AG20443 (cell line): Measurements from ENCODE around the gene RSF1.

ENCODE experiments used
- DNase-seq: peaks from one replicate; pipeline ENCODE4 v3.0.0; 2012; ENCODE audit warnings: low spot score, mixed read lengths

RSF1 gene

DNA sequence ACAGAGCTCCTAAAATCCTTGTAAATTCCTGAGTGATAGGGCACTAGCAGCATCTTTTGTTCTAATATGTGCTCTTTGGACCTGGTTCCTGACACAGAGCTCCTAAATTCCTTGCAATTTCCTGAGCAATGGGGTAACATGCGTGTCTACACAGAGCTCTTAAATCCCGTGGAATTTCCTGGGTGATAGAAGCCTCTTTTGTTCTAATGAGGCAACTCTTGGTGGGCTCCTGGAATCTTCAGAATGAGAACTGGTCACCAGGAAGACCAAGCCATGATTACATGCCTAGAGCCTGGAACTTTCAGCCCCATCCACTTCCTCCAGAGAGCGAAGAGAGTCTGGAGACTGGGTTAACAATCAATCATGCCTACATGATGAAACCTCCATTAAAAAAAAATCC lies 19.0 kb downstream of the RSF1 start:
- no peak for DNase-seq

GRCh38 chr11:77800449-77800848 lies 20.1 kb downstream of the RSF1 start:
- no peak for DNase-seq

DNA sequence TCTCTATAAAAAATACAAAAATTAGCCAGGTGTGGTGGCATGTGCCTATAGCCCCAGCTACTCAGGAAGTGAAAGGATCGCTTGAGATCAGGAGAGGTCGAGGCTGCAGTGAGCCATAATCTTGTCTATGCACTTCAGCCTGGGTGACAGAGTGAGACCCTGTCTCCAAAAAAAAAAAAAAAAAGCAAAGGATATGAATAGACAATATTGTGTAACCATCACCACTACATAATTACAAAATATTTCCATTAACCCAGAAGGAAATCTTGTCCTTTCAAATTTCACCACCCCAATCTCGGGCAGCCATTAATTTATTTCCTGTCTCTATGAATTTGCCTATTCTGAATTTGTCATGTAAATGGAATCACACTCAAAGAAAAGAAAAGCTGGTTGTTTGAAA lies 21.2 kb downstream of the RSF1 start:
- DNase-seq, result no peak

DNA sequence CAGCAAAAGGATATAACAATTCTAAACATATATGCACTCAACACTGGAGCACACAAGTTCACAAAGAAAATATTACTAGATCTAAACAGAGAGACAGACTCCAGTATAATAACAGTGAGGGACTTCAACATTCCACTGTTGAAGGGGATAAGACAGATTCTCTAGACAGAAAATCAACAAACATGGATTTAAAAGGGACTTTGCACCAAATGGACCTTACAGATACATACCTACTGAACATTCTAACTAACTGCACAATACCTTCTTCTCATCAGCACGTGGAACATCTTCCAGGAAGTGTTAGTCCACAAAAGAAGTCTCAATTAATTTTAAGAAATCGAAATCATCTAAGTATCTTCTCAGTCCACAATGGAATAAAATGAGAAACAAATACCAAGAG lies 26.6 kb downstream of the RSF1 start:
- DNase-seq, result no peak

- DNase-seq, result no peak
Observed at GRCh38 chr11:77791301-77791700, 29.2 kb downstream of the RSF1 start.

DNA sequence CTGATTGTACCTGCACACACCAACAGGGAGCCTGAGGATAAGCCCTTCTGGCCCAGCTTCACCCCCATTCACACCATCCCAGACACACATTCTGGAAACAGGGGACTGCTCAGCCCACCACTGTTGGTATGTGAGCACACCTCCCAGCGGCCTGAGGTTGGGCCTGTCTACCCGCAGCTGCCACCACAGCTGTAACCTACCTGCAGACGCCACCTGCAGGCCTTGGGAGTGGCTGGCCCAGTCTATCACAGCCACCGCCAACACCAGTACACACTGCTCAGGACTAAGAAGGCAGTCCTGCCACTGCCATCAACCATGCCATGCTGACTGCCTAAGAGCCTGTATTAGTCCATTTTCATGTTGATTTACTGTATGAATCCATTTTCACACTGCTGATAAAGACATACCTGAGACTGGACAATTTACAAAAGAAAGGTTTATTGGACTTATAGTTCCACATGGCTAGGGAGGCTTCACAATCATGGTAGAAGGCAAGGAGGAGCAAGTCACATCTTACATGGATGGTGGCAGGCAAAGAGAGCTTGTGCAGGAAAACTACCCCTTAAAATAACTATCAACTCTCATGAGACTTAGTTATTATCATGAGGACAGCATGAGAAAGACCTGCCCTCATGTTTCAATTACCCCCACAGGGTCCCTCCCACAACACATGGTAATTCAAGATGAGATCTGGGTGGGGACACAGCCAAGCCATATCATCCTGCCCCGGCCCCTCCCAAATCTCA lies 30.6 kb downstream of the RSF1 start:
- DNase-seq, result no peak

- DNase-seq, result no peak
Observed at GRCh38 chr11:77789061-77789730, 31.3 kb downstream of the RSF1 start.

GRCh38 chr11:77784572-77784971 lies 36.0 kb downstream of the RSF1 start:
- no peak for DNase-seq

- DNase-seq, result no peak
Observed at GRCh38 chr11:77783025-77783424, 37.5 kb downstream of the RSF1 start.

- DNase-seq, result peak; percentile 22
Observed at GRCh38 chr11:77779935-77780334, 40.6 kb downstream of the RSF1 start.

- DNase-seq, result no peak
Observed at GRCh38 chr11:77778549-77778948, 42.0 kb downstream of the RSF1 start.

DNA sequence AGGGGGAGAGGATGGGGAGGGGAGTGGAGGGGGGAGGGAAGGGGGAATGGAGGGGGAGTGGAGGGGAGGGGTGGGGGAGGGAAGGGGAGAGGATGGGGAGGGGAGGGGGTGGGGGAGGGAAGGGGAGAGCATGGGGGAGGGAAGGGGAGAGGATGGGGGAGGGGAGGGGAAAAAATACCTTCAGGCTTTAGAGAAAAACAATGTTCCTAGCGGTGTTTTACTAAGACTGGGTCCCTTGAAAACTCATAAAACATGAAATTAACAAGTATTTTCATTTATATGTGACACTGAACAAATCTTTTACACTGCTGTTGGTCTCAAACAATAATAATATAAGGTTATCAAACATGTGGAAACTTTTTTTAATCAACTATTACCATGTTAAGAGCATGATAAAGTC lies 42.4 kb downstream of the RSF1 start:
- no peak for DNase-seq

DNA sequence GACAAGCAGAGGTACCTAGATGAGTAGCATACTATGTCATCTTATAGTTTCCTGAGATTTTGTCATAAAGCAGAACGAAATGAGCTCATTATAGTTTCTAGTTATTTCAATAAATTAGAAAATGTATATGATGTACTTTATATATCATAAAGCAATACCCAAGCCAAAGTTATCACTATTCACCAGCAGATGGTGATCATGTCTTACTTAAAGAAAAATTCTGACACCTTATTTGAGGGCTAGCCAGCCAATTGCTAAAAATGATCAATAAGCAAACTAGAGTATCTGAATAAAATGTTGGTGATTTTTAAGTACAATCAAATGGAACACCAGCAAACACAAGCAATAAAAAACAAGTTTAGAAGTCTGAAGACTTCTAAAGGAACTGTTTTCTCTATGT lies 44.1 kb downstream of the RSF1 start:
- no peak for DNase-seq

- no peak for DNase-seq
Observed at GRCh38 chr11:77775936-77776335, 44.6 kb downstream of the RSF1 start.

DNA sequence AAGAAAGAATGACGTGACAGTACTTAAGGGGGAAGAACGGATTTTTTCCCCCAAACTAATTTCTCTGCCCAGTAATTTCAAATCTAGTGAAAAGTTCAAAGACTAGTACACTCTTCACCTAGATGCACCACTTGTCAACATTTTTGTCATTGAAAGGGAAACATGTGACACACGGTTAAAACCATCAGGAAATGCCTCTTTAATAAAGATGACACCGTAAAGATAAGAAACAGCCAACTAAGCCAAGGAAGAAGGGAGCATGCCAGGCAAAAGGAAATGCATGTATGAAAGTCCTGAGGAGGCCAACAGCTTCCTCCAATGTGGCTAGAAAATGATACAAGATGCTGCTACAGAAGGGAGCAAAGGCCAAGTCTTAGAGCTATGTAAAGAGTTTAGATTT lies 49.4 kb downstream of the RSF1 start:
- no peak for DNase-seq

GRCh38 chr11:77770629-77771028 lies 49.9 kb downstream of the RSF1 start:
- DNase-seq, result no peak

DNA sequence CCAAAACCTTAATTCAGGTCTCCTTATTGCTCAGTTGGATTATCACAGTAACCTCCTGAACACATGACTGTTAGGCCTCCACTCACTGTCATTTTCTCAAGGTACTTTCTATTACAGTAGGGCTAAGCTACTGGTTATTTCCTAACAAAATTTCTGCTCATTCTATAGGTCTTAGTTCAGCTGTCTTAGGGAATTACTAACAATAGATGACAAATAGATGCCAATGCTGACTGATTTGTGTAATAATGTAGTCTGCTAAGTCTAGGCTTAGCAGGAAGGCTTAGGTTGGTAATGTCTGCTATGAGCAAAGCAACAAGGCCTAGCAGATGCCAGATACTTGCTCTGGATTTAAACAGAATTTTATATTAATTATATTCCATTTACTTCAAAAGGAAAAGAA lies 58.1 kb downstream of the RSF1 start:
- no peak for DNase-seq

DNA sequence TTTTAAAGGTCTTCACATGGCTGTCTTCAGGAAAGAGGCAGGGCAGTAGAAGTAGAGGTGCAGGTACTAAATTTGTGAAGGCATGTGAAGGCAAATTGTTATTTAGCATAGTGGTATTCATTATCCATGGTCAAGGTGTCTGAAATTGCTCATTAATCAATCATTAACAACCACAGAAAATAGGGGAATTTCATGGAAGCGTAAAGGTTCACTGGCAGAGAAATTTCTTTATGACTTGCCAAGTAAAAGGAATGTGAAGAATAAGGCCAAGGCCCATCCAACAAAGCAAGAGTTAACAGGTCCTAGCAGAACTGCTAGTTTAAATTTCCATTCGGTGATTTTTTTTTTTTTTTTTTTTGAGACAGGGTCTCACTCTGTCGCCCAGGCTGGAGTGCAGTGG lies 59.0 kb downstream of the RSF1 start:
- DNase-seq, result no peak

DNA sequence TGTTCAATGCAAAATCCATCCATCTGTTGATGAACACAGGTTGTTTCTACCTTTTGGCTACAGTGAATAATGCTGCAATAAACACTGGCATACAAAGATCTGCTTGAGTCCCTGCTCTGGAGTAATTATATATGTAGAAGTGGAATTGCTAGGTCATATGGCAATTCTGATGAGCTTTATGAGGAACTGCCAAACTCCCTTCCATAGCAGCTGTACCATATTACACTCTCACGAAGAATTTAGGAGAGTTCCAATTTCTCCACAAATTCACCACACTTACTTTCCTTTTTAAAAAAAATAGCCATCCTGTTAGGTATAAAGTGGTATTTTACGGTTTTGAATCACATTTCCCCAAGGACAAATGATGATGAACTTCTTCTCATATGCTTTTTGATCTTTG lies 62.2 kb downstream of the RSF1 start:
- DNase-seq, result no peak

DNA sequence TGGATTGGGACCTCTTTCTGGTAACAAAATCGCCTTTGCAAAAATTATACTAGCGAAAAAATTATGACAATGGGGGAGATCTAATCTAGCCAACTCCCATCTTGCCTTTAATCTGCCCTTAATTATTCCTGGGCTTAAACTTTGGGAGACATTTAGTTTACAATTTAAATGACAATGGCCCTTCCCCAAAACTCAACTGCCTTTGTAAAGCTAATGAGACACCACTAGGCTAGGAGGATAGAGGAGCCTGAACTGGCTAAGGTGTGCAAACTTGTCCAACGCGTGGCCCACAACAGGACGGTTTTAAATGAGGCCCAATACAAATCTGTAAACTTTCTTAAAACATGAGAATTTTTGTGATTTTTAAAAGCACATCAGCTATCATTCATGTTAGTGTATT lies 67.3 kb downstream of the RSF1 start:
- no peak for DNase-seq

GRCh38 chr11:77752516-77752915 lies 68.0 kb downstream of the RSF1 start:
- DNase-seq, result no peak

GRCh38 chr11:77750394-77751156 lies 69.9 kb downstream of the RSF1 start:
- no peak for DNase-seq

GRCh38 chr11:77749232-77749631 lies 71.3 kb downstream of the RSF1 start:
- DNase-seq, result no peak
